GM12872 (cell line): ENCODE data around the gene ITFG2.

ENCODE experiments used
- TF ChIP-seq, protein P1 (sequence below): IDR thresholded peaks from 3 replicates; pipeline ENCODE4 v1.5.1; 2011; ENCODE audit warnings: low read depth, mild to moderate bottlenecking, low read length, moderate library complexity; ENCODE audit not compliant: insufficient read depth

Gene ITFG2

DNA sequence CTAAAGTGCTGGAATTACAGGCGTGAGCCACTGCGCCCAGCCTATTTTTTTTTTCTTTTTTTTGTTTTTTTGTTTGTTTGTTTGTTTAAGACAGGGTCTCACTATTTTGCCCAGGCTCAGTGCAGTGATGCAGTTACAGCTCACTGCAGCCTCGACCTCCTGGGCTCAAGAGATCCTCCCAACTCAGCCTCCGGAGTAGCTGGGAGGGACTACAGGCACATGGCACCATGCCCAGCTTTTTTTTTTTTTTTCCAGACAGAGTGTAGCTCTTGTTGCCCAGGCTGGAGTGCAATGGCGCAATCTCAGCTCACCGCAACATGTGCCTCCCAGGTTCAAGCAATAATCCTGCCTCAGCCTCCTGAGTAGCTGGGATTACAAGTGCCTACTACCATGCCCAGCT is 5.8 kb upstream of the ITFG2 start:
- TF ChIP-seq, protein P1, sequence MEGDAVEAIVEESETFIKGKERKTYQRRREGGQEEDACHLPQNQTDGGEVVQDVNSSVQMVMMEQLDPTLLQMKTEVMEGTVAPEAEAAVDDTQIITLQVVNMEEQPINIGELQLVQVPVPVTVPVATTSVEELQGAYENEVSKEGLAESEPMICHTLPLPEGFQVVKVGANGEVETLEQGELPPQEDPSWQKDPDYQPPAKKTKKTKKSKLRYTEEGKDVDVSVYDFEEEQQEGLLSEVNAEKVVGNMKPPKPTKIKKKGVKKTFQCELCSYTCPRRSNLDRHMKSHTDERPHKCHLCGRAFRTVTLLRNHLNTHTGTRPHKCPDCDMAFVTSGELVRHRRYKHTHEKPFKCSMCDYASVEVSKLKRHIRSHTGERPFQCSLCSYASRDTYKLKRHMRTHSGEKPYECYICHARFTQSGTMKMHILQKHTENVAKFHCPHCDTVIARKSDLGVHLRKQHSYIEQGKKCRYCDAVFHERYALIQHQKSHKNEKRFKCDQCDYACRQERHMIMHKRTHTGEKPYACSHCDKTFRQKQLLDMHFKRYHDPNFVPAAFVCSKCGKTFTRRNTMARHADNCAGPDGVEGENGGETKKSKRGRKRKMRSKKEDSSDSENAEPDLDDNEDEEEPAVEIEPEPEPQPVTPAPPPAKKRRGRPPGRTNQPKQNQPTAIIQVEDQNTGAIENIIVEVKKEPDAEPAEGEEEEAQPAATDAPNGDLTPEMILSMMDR = no peak

GRCh38 chr12:2811801-2812200 is 667 bp upstream of the ITFG2 start:
- TF ChIP-seq, protein P1 = no peak

DNA sequence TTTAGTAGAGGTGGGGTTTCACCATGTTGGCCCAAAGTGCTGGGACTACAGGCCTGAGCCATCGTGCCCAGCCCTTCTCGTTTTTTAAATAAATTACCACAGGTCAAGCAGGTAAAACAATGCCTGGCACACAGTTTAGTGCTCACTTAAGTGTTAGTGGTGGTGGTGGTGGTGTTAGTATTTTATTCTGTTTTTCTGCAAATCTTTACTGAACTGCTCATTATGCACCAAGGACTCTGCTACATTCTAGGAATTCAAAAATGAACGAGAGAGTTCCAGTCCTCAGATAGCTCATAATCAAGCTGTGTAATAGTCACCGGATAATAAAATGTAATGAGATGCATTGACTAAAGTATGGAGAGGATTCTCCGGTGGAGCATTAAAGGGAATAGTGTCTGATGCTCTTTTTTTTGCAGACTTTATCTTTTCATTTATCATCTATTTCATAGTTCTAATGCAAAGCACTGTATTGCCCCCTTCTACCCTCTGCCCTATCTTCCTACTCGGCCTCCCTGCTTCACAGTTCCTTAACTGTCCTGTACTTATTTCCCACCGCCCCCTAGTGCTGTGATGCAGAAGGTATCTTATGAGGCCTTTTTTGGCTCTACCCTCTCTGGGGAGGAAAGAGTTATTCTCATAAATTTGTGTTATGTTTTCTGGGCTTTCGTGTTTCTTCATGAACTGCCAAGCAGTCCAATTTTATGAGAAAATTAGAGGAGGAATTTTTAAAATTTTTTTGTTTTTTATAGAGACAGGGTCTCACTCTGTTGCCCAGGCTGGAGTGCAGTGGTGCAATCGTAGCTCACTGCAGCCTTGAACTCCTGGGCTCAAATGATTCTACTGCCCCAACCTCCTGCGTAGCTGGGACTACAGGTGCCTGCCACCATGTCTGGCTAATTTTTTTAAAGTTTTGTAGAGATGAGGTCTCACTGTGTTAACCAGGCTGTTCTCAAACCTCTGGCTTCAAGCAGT is 1.0 kb downstream of the ITFG2 start:
- TF ChIP-seq, protein P1 = peak; percentile 62; the same call in 2 of the 3 replicates

DNA sequence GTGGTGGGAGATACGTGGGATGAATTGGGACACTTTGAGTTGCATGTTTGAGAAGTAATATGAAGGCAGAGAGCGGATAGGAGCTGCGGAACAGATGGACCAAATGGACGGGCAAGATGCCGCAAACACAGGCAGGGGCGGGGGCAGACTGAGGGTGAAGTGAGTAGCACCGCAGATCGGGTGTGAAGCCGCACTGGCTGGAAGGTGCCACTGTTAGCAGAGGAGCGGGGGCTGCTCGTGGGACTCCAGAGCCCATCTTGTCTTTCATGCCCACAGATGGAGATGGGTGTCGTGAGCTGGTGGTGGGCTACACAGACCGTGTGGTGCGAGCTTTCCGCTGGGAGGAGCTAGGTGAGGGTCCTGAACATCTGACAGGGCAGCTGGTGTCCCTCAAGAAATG is 7.3 kb downstream of the ITFG2 start:
- TF ChIP-seq, protein P1 = no peak

DNA sequence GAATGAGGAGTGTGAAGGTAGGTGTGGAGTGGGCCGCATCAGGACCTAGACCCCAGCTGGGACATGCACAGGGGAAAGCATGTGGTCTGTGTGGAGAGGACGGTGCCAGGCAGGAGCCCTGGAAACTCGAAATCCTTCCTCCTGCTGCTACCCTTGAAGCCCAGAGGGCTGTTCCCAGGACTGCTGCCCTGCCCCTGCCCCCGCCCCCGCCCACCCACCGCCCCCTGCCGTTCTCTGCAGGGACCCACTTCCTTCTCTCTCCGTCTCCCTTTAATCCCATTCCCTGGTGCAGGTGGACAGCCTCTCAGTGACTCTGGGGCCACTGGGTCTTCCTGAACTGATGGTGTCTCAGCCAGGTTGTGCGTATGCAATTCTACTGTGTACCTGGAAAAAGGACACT is 8.0 kb downstream of the ITFG2 start:
- TF ChIP-seq, protein P1 = no peak

- TF ChIP-seq, protein P1 = no peak
These were observed 11.0 kb downstream of the ITFG2 start for GRCh38 chr12:2823483-2823882.

GRCh38 chr12:2824541-2824940 is 12.1 kb downstream of the ITFG2 start:
- TF ChIP-seq, protein P1 = no peak
